Superior temporal gyrus (tissue), 1 donor: ENCODE data around the gene HNRNPA2B1.
"Not testable (repeated sequence)": the region's sequence is repeated elsewhere in the genome, so short reads cannot be mapped to it uniquely, and the experiment has no call there.

Experiments used
- DNase-seq: peaks from one replicate; pipeline ENCODE4 v3.0.0-alpha.2; 2016; ENCODE audit errors: extremely low spot score

Gene HNRNPA2B1

DNA sequence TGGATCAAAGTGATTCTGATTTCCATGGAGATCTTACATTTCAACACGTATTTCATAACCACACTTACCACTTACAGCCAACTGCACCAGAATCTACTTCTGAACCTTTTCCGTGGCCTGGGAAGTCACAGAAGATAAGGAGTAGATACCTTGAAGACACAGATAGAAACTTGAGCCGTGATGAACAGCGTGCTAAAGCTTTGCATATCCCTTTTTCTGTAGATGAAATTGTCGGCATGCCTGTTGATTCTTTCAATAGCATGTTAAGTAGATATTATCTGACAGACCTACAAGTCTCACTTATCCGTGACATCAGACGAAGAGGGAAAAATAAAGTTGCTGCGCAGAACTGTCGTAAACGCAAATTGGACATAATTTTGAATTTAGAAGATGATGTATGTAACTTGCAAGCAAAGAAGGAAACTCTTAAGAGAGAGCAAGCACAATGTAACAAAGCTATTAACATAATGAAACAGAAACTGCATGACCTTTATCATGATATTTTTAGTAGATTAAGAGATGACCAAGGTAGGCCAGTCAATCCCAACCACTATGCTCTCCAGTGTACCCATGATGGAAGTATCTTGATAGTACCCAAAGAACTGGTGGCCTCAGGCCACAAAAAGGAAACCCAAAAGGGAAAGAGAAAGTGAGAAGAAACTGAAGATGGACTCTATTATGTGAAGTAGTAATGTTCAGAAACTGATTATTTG lies 15.3 kb downstream of the HNRNPA2B1 start:
- DNase-seq: no peak

DNA sequence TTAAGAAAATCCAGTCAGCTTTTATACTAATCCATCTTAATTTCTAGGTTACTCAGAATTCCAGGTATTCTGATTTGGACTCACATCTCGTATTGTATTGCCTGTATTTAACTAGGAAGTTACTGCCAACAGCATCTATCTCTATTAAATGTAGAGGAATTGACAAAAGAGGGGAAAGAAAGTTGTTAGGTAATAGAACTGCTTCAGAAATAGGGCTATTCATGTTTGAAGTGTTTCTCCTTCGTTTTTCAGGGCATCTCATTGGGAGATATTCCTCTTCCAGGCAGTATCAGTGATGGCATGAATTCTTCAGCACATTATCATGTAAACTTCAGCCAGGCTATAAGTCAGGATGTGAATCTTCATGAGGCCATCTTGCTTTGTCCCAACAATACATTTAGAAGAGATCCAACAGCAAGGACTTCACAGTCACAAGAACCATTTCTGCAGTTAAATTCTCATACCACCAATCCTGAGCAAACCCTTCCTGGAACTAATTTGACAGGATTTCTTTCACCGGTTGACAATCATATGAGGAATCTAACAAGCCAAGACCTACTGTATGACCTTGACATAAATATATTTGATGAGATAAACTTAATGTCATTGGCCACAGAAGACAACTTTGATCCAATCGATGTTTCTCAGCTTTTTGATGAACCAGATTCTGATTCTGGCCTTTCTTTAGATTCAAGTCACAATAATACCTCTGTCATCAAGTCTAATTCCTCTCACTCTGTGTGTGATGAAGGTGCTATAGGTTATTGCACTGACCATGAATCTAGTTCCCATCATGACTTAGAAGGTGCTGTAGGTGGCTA lies 16.1 kb downstream of the HNRNPA2B1 start:
- not testable (repeated sequence) for DNase-seq

DNA sequence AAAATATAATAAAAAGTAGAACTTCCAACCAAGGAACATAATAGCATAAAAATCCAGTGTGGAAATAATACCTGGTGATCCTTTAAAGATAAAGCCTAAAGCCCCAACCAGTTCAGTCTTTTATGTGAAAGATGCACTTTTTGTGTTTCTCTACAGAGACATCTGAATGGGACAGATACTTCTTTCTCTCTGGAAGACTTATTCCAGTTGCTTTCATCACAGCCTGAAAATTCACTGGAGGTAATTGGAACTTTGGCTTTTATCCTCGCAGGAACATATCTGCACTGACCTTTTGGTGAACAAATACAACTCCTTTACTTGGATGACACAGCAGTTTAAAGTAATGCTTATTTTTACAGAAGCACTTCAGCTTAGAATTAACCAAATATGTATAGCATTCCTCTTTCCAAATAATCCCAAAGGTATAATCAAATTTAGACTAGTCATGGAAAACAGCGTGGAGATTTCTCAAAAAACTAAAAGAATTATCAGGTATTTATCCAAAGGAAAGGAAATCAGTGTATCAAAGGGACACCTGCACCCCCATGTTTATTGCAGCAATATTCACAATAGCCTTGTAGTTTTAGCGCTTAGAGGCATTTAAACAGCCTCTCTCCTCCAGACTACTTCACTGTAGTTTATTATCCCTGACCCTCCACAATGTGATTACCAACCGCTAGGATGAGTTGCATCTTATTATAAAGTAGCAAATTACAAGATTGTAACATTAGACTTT lies 16.8 kb downstream of the HNRNPA2B1 start:
- DNase-seq: no peak

GRCh38 chr7:26182706-26183105 lies 17.8 kb downstream of the HNRNPA2B1 start:
- DNase-seq: no peak

DNA sequence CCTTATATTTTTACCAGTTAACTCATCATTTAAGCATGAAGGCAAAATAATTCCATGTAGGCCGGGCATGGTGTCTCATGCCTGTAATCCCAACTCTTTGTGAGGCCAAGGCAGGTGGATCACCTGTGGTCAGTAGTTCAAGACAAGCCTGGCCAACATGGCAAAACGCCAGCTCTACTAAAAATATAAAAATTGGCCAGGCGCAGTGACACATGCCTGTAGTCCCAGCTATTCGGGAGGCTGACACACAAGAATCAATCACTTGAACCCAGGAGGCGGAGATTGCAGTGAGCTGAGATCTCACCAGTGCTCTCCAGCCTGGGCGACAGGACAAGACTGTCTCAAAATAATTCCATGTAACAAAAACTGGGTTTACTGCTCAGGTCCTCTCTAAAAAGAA lies 18.3 kb downstream of the HNRNPA2B1 start:
- no peak for DNase-seq

GRCh38 chr7:26181474-26182227 lies 18.9 kb downstream of the HNRNPA2B1 start:
- DNase-seq: no peak

DNA sequence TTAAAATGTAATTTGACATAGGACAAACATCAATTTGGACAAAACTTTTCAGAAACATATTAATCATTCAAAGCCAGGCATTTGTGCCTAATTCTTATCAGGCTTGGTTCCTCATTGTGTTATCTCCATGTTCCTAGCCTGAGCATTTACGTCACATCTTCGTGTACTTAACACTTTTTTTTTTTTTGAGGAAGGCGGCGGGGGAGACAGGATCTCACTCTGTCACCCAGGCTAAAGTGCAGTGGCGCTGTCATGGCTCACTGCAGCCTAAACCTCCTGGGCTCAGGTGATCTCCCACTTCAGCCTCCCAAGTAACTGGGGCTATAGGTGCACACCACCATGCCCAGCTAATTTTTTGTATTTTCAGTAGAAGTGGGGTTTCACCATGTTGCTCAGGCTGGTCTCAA lies 19.8 kb downstream of the HNRNPA2B1 start:
- DNase-seq: no peak

DNA sequence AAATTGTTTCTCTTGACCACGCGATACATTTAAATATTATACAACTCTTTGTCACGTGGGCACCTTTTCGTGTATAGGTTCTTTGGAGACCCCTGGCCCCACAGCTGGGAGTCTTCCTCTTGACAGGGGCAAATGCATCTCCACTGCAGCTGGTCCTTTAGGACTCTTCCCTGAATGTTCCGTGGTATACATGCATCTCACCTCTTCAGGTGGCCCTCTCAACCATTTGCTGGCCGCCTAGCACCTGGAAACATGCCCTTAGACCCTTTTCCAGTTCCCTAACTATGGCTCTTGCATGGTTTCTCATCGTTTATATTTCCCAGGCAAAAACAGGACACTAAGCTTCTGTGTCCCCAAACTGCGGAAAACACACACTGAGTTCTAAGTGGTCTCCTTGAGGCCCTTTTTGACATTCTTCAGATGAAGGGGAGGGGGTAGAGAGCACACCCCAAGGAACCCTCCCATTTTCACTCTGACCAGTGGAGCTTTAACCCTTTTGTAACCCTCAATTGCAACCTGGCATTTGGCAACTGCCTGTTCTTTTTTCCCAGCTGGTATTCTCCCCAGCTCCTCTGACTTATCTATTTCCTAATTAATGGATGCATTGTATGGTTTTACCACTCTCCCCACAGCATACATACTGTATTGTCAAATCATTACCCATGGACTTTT lies 20.6 kb downstream of the HNRNPA2B1 start:
- DNase-seq: no peak

GRCh38 chr7:26179422-26179821 lies 21.1 kb downstream of the HNRNPA2B1 start:
- no peak for DNase-seq

DNA sequence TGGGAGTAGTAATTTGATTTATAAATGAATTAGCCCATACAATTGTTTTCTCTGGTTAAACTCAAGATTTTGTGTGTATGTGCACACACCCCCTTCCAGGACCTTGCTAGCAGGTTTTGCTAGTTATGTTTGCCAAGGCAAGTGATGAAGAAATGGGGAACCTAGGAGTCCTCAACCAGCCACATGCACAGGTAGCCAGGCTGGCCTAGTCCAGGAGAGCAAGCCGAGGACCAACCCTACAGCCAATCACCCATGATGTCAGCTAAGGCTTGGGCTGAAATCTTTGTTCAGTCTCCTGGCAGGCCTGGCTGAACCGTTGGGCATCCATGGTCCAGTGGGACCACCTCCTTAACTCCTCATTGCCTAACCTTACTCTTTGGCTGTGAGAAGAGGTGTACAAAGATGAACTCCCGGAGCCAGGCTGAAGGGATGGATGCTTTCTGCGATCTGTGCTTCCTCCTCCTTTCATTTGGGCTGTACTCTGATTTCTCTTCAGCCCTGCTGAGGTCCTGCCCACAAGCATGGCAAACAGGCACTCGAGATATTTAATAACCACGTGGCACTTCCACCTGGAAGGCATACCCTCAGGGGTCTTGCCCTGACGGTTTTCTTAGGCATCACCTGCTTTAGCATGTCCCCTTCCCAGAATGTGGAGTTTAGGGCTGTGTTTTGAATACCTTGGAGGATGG lies 22.1 kb downstream of the HNRNPA2B1 start:
- no peak for DNase-seq

DNA sequence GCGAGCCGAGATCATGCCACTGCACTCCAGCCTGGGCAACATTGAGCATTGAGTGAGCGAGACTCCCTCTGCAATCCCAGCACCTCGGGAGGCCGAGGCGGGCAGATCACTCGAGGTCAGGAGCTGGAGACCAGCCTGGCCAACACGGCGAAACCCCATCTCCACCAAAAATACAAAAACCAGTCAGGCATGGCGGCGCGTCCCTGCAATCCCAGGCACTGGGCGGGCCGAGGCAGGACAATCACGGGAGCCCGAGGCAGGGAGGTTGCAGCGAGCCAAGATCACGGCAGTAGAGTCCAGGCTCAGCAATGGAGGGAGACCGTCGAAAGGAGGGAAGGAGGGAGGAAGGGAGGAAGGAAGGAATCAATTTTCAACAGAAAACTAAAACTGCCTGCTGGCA lies 23.3 kb downstream of the HNRNPA2B1 start:
- not testable (repeated sequence) for DNase-seq

GRCh38 chr7:26176696-26177095 lies 23.9 kb downstream of the HNRNPA2B1 start:
- DNase-seq: not testable (repeated sequence)

DNA sequence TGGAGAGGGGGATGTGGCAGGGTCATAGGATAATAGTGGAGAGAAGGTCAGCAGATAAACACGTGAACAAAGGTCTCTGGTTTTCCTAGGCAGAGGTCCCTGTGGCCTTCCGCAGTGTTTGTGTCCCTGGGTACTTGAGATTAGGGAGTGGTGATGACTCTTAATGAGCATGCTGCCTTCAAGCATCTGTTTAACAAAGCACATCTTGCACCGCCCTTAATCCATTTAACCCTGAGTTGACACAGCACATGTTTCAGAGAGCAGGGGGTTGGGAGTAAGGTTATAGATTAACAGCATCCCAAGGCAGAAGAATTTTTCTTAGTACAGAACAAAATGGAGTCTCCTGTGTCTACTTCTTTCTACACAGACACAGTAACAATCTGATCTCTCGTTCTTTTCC lies 24.6 kb downstream of the HNRNPA2B1 start:
- not testable (repeated sequence) for DNase-seq

DNA sequence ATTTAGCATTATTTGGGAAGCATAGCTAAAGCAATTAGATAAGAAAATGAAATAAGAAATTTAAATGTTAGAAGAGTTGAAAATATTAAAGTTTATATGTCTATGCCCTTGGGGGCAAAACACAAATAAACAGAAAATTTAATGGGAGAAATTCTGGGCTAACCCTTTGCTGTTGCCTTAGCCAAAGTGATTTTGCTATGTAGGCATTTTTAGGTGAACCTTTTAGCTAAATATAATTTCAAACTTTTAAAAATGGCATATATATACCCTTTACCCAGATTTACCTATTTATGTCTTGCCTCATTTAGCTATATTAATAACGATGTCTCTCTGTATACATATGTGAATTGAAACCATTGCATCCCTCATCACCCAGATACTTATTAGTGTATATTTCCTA lies 28.5 kb downstream of the HNRNPA2B1 start:
- no peak for DNase-seq

DNA sequence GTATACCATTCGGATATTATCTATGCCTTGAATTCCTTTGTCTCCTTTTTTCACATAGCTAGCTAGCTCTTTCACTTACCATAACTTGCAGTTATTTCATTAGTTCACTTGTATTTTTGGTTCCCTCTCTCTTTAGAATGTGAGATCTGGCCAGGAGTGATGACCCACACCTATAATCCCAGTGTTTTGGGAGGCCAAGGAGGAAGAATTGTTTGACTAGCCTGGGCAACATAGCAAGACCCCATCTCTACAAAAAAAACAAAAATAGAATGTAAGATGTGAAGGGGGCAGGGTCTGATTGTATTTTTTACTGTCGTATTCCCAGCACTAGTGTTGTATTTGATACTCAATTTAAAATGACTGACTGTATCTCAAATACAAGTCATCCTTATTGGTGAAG lies 28.9 kb downstream of the HNRNPA2B1 start:
- DNase-seq: no peak

DNA sequence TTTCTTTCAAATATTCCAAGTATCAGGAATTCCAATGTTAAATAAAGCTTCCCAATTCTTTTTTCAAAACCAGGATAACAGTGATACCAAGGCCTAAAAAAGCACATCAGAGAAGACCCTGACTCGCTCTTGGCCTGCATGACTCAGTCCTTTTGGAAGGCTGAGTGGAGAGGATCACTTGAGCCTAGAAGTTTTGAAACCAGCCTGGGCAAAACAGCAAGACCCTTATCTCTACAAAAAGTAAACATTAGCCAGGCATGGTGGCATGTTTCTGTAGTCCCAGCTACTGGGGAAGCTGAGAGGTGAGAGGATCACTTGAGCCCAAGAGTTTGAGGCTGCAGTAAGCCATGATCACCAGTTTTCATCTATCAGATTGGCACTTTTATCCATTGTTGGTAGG lies 29.9 kb downstream of the HNRNPA2B1 start:
- DNase-seq: no peak

DNA sequence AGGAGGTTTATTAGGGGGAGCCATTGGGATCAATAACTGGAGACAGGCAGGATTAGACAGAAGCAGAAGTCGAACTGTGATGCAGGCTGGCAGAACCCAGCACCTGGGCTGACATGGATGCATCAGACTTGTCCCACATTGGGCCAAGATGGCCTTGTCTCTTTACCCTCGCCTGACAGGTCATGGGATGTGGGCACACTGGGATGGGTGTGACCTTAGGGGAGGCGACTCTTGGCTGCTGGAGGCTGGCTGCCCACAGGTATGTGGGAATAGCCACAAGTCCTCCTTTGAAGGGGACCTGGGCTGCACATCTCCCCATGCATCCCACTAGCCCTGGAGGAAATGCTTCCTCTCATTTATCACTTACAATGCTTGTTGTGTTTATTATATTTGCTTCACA lies 31.3 kb downstream of the HNRNPA2B1 start:
- no peak for DNase-seq

GRCh38 chr7:26168458-26169023 lies 32.0 kb downstream of the HNRNPA2B1 start:
- DNase-seq: no peak

DNA sequence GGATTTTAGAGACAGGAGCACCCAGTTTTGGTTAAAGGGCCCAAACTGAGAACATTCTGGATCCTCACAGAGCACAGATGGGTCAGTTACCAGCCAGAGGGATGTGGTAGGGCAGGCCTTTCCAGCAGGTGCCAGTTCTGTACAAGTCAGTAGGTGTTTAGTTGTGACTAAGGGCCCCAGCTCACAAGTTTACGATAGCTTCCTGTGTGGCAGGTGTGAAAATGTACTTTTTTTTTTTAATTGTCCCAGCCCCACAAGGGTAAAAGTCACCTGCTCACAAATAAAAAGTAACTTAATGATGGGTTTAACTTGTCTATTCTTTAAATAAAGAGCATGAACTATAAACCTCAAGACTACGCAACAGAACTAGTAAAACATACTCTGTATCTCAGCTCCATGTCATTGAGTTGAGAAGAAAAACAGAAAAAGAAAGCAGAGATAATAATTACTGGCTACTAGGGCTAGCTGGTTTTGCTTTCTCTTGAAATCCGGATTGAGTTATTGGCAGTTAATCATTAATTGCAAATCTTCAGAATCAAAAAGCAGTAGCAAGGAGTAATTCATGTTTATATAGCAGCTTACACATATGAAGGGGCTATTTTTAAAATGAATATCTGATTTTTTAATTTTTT lies 33.1 kb downstream of the HNRNPA2B1 start:
- DNase-seq: no peak
